Caco-2 (cell line): ENCODE data around the gene CROCC. TPM values are rescaled to one million over a fixed set of nuclear protein-coding genes. Genes with fewer than 3 reads are reported as not detected.

Experiments
- BruUV-seq: library from RNA; stranded (reverse); fragments of 400-500 nt; replicated peaks from 2 replicates; lab custom pipeline; 2021; lab: Mats Ljungman, UMichigan
- CTCF ChIA-PET: fragments of 300-600 bp; sonication (Branson Sonifier 250); formaldehyde crosslinking; loops from one replicate; lab custom pipeline; 2022; ENCODE audit warnings: antibody characterized with exemption; lab: Charles Lee
- POLR2A ChIA-PET: fragments of 300-600 bp; sonication (Branson Sonifier 250); formaldehyde crosslinking; loops from one replicate; lab custom pipeline; 2022; ENCODE audit warnings: antibody characterized with exemption; lab: Charles Lee
- DNase-seq, 2 experiments: peaks; one replicate each; pipeline versions ENCODE4 v3.0.0 to v3.0.0-alpha.2; 2020 to 2022
- H3K27me3 ChIP-seq: replicated peaks from 2 replicates; pipeline ENCODE4 v1.6.0; 2011; ENCODE audit warnings: low read length; ENCODE audit not compliant: control insufficient read depth, insufficient read depth
- H3K36me3 ChIP-seq: 2 replicates; pipeline ENCODE4 v1.5.1; 2011; ENCODE audit warnings: low read length; ENCODE audit not compliant: control insufficient read depth, insufficient read depth
- H3K4me1 ChIP-seq: fragments of 250-450 bp; sonication (Bioruptor Pico); 2 replicates; pipeline ENCODE4 v1.5.1; 2020; ENCODE audit warnings: mild to moderate bottlenecking
- H3K4me3 ChIP-seq: 2 replicates; pipeline ENCODE4 v1.5.1; 2011; ENCODE audit warnings: low read depth, mild to moderate bottlenecking, control low read depth, low read length
- H3K9me3 ChIP-seq: fragments of 250-450 bp; sonication (Bioruptor Pico); 2 replicates; pipeline ENCODE4 v1.5.1; 2020; ENCODE audit warnings: mild to moderate bottlenecking, moderate library complexity
- H3K27ac Mint-ChIP-seq: one replicate; pipeline ENCODE4 v1.8.0; 2022; ENCODE audit warnings: mixed read lengths; ENCODE audit not compliant: unreplicated experiment
- H3K27me3 Mint-ChIP-seq: one replicate; pipeline ENCODE4 v1.8.0; 2022; ENCODE audit warnings: mixed read lengths; ENCODE audit not compliant: insufficient read depth, unreplicated experiment
- H3K36me3 Mint-ChIP-seq: one replicate; pipeline ENCODE4 v1.8.0; 2022; ENCODE audit warnings: mild to moderate bottlenecking, mixed read lengths; ENCODE audit not compliant: insufficient read depth, unreplicated experiment
- H3K4me1 Mint-ChIP-seq: one replicate; pipeline ENCODE4 v1.8.0; 2022; ENCODE audit warnings: low read depth, mixed read lengths; ENCODE audit not compliant: unreplicated experiment
- H3K4me3 Mint-ChIP-seq: one replicate; pipeline ENCODE4 v1.8.0; 2022; ENCODE audit warnings: mild to moderate bottlenecking, moderate library complexity, mixed read lengths; ENCODE audit not compliant: unreplicated experiment
- H3K9me3 Mint-ChIP-seq: one replicate; pipeline ENCODE4 v1.8.0; 2022; ENCODE audit warnings: mixed read lengths; ENCODE audit not compliant: unreplicated experiment
- intact Hi-C: fragments of 100-400 bp; cut with micrococcal nuclease; formaldehyde crosslinking; loops from one replicate; pipeline ENCODE4 v1.10.0; 2022; ENCODE audit not compliant: unreplicated experiment
- total RNA-seq: library from RNA; stranded (reverse); gene quantifications from 2 replicates; pipeline ENCODE4 v1.2.3, GENCODE V29; 2022
- TF ChIP-seq, protein P1 (sequence below), 2 experiments: fragments of 200-600 bp in 1 of 2; IDR thresholded peaks; 1 replicate in 1 of 2; 2 replicates in 1 of 2; pipeline versions ENCODE4 v1.5.1 to v1.8.0; 2011 to 2022; ENCODE audit warnings: antibody characterized with exemption in 1 of 2, control low read depth in 1 of 2, inconsistent platforms in 1 of 2, low read depth in 1 of 2, low read length in 1 of 2, mild to moderate bottlenecking in 1 of 2, moderate library complexity in 1 of 2; ENCODE audit not compliant: insufficient read depth in 1 of 2, severe bottlenecking in 1 of 2, unreplicated experiment in 1 of 2

Gene CROCC
- total RNA-seq, 1 experiment from 2014 or later, result 7.6 TPM

DNA sequence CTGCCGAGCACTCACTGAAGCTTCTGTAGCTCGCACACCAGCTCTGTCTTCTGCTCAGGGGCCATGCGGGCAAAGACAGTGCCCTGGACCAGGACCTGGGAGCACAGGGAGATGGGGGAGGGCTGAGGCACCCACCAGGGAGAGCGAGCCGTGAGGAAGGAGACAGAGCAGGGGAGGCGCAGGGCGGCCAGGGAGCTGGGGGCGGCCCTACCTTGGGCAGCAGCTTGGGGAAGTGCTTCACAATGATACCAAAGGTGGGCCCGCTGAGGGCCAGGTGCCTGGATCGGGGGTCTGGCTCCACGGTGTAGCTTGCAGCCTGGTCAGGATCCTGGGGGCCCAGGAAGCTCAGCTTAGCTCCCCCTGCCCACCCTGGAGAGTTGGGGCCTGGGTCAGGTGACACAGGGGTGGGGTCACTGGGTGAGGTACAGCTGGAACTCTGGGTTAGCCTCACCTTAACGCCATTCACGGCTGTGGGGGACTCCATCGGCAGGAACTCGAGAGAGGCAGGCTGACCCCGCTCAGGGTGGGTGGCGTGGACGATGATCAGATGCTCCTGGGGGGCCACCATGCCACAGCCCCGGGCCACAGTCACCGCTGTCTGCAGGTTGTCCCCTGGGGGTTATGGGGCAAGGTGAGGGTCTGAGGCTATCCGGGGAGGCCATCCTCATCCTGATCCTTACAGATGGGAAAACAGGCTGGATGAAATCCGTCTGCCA is 68.1 kb downstream of the CROCC start:
- no peak for DNase-seq
- intact Hi-C loops, result no loop called here
- Mint-ChIP-seq H3K27me3 (no peaks in the 10 kb centered on the region), H3K4me3 (no peak overlapping the region), H3K36me3 (peaks cover 7% of the 10 kb centered on the region), H3K4me1 (no peaks in the 10 kb centered on the region), H3K9me3 (no peaks in the 10 kb centered on the region), H3K27ac (no peak overlapping the region)
- no peak overlapping the region for H3K4me3 ChIP-seq
- H3K4me1 ChIP-seq, result no peaks in the 10 kb centered on the region
- H3K27me3 ChIP-seq, result no peaks in the 10 kb centered on the region
- no TSS peak for BruUV-seq
- POLR2A ChIA-PET, result no interaction called here
- CTCF ChIA-PET, result no interaction called here
- no peaks in the 10 kb centered on the region for H3K9me3 ChIP-seq
- H3K36me3 ChIP-seq, result no peaks in the 10 kb centered on the region
- TF ChIP-seq, protein P1, sequence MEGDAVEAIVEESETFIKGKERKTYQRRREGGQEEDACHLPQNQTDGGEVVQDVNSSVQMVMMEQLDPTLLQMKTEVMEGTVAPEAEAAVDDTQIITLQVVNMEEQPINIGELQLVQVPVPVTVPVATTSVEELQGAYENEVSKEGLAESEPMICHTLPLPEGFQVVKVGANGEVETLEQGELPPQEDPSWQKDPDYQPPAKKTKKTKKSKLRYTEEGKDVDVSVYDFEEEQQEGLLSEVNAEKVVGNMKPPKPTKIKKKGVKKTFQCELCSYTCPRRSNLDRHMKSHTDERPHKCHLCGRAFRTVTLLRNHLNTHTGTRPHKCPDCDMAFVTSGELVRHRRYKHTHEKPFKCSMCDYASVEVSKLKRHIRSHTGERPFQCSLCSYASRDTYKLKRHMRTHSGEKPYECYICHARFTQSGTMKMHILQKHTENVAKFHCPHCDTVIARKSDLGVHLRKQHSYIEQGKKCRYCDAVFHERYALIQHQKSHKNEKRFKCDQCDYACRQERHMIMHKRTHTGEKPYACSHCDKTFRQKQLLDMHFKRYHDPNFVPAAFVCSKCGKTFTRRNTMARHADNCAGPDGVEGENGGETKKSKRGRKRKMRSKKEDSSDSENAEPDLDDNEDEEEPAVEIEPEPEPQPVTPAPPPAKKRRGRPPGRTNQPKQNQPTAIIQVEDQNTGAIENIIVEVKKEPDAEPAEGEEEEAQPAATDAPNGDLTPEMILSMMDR (IDR thresholded peaks at IDR 0.05; ENCODE audit: insufficient read depth in 1 of 2, low read depth in 1 of 2, low read length in 1 of 2, severe bottlenecking in 1 of 2, unreplicated experiment in 1 of 2), result no peak

DNA sequence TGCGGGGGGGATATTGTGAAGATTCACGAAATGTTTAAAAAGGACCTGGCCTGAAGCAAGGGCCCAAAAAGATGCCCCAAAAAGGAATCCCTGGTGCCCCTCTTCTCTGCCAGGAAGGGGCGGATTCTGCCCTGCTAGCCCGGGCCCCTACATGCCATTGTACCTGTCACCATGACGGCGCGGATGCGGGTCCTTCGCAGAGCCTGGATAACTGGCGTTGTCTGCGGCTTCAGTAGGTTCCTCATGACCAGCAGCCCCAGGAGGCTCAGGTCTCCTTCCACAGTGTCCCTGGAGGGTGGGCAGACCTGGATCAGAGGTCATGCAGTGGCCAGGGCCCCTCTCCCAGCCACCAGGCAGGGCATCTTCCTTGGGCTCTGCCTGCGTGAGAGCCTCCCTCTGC is 69.8 kb downstream of the CROCC start:
- no peak overlapping the region for H3K27ac Mint-ChIP-seq
- H3K4me3 Mint-ChIP-seq, result no peak overlapping the region
- Histone ChIP-seq H3K4me1 (no peaks in the 10 kb centered on the region), H3K4me3 (no peak overlapping the region), H3K27me3 (no peaks in the 10 kb centered on the region), H3K36me3 (no peaks in the 10 kb centered on the region), H3K9me3 (no peaks in the 10 kb centered on the region)
- no peak for DNase-seq
- no peaks in the 10 kb centered on the region for H3K9me3 Mint-ChIP-seq
- ChIA-PET CTCF (no interaction called here), POLR2A (no interaction called here)
- H3K27me3 Mint-ChIP-seq, result no peaks in the 10 kb centered on the region
- peaks cover 7% of the 10 kb centered on the region for H3K36me3 Mint-ChIP-seq
- intact Hi-C loops, result no loop called here
- H3K4me1 Mint-ChIP-seq, result no peaks in the 10 kb centered on the region
- no TSS peak for BruUV-seq
- TF ChIP-seq, protein P1 (IDR thresholded peaks at IDR 0.05; ENCODE audit: insufficient read depth in 1 of 2, low read depth in 1 of 2, low read length in 1 of 2, severe bottlenecking in 1 of 2, unreplicated experiment in 1 of 2), result no peak

DNA sequence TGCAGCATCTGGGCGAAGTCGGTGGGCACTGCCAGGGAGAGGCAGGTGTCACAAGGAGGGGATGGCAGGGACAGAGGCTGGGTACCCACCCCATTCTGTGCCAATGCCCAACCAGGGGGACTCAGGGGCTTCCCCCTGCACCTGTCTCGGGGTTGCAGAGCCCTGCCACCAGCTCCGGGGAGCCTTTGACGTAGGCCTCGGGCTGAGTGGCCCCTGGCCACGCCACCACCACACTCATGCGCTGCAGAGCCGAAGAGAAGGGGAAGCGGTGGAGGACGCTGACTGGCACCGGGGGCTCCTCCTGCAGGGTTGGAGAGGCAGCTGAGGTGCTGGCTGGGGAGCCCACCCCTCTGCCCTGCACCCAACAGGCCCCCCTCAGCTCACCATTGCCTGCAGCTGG is 70.4 kb downstream of the CROCC start:
- Mint-ChIP-seq H3K4me3 (no peak overlapping the region), H3K36me3 (peaks cover 7% of the 10 kb centered on the region), H3K4me1 (no peaks in the 10 kb centered on the region), H3K27me3 (no peaks in the 10 kb centered on the region), H3K27ac (no peak overlapping the region), H3K9me3 (no peaks in the 10 kb centered on the region)
- Histone ChIP-seq H3K4me3 (no peak overlapping the region), H3K27me3 (no peaks in the 10 kb centered on the region), H3K36me3 (no peaks in the 10 kb centered on the region), H3K9me3 (no peaks in the 10 kb centered on the region), H3K4me1 (no peaks in the 10 kb centered on the region)
- TF ChIP-seq, protein P1 (IDR thresholded peaks at IDR 0.05; ENCODE audit: insufficient read depth in 1 of 2, low read depth in 1 of 2, low read length in 1 of 2, severe bottlenecking in 1 of 2, unreplicated experiment in 1 of 2), result no peak
- CTCF ChIA-PET, result no interaction called here
- BruUV-seq, result no TSS peak
- POLR2A ChIA-PET, result no interaction called here
- intact Hi-C loops, result no loop called here
- DNase-seq, result no peak
